Adipose tissue (tissue), 3 donors: ENCODE data around the gene ZNF724. TPM values are rescaled to one million over a fixed set of nuclear protein-coding genes. Genes with fewer than 3 reads are reported as not detected.
"Not testable (repeated sequence)": the region's sequence is repeated elsewhere in the genome, so short reads cannot be mapped to it uniquely, and the experiment has no call there.

ENCODE experiments used
- H3K27ac ChIP-seq: one replicate; pipeline ENCODE4 v1.5.1; 2013; ENCODE audit warnings: low read depth, low read length
- WGBS, 3 donors: extraction: QIAGEN DNeasy Blood & Tissue Kit; methylation state at CpG; one replicate each; pipeline ENCODE4 v1.1.7; 2013; 5-methylcytosine and 5-hydroxymethylcytosine counted together
- polyA plus RNA-seq, 3 donors: library from polyadenylated mRNA; stranded (reverse); fragments of 200-250 nt; gene quantifications; one replicate each; pipeline ENCODE4 v1.2.3, GENCODE V29; 2013
- donor health status: healthy with polysubstance abuse.
- donor health status: Bipolar disorder and iron deficiency.
- donor health status: healthy.

The ZNF724 gene
- under 1 TPM in 2 of 3 donors, not detected in 1; 0.24 TPM for polyA plus RNA-seq

DNA sequence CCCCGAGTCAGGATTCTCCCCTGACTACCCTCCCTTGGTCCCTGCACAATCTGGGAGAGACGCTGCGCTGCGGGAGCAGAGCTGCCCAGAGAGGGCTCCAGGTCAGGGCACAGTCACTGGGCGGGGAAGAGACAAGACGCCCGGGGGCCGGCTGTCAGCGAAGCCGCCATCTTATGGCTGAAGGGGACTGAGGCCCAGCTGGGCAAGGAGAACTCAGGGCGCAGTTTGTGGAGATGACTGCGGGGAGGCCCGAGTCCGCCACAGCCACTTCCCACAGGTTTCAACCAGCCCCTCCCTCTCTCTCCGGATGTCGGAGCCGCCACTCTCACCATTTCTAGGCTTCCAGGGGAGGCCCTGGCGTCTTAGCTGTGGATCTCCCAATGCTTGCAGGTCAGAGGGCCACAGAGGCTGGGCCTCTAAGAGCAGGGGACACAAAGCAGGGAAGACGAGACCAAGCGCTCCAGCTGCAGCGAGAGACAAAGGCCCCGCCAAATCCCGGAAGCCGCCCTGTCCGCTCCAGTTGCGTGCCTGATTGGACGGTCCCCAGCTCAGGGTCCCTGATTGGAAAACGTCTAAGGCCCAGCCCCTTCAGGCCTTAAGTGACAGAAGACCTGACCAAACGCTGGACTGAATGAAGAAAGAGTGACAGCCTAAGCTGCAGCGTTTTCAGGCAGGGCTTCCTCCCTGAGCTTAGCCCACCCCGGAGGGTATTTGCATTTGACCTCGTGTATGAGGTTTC is at the start of gene ZNF724:
ZNF724 (minus strand) TSS at position 484 of the 739 bp plus-strand sequence; CDS start at position 332, 152 bp downstream.
- 0% methylated on average over 29 to 32 of the region's 32 CpGs for WGBS, 3 donors
- H3K27ac ChIP-seq = no peak within 1 kb of the TSS

DNA sequence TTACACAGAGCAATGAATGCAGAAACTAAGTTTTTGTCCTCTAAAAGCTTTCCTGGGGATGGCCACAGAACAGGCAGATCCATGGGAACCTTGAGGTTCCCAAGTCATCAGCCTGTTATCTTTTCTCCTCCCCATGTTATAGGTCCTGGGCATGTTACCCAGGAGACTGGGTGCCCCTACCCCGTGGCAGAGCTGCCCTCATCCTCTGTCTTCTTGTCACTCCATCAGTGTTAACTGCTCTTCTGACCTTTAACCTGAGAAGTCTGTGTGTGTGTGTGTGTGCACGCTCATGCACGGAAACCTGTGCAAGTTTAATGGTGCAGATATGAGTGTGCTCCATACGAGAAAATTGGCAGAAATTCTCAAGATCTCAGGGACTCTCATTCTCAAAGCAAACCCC is 43.9 kb upstream of the ZNF724 start:
- no peak overlapping the region for H3K27ac ChIP-seq
- 74 to 78% (median 78%) methylated on average over 4 of the region's 4 CpGs for WGBS, 3 donors

DNA sequence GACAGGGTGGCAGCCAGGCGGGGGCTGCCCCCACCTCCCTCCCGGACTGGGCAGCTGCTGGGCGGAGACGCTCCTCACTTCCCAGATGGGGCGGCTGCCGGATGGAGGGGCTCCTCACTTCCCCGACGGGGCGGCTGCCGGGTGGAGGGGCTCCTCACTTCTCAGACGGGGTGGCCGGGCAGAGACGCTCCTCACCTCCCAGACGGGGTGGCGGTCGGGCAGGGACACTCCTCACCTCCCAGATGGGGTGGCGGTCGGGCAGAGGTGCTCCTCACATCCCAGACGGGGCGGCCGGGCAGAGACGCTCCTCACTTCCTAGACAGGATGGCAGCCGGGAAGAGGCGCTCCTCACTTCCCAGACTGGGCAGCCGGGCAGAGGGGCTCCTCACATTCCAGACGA is 39.8 kb upstream of the ZNF724 start:
- H3K27ac ChIP-seq = not testable (repeated sequence)
- WGBS, 3 donors = 96 to 98% (median 96%) methylated on average over 23 to 26 of the region's 26 CpGs

DNA sequence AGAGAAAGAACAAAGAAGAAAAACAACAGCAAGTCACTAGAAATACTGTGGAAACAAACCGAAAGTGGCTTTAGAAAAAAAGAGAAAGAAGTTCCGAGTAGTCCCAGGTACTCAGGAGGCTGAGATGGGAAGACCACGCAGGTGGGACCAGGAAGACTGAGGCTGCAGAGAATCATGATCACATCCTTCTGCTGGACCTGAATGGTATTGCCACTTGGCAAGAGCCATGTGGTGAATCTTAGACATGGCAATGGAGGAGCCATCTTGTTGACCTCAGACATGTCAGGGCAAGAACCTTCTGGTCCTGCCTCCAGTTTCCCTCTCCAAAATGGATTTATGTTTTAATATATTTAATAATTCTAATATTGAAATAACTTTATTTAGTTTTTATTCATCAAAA is 37.4 kb upstream of the ZNF724 start:
- WGBS, 3 donors = 87 to 93% (median 90%) methylated on average over 3 of the region's 3 CpGs
- H3K27ac ChIP-seq = no peak overlapping the region

DNA sequence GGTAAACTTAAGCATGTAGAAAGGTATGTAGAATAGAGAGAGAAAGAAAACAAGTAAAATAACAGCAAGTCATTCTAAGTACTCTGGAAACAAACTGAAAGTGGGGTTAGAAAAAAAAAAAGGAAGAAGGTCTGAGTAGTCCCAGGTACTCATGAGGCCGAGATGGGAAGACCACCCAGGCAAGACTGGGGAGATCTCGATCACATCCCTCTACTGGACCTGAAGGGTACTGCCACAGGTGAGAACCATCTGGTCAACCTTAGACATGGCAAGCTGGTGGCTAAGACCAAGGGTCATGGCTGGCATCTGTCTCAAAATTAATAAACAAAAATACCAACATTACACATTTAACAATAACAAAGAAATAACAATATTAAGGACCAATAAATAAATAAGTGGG is 36.3 kb upstream of the ZNF724 start:
- 61 to 65% (median 63%) methylated on average over 2 of the region's 2 CpGs for WGBS, 3 donors

DNA sequence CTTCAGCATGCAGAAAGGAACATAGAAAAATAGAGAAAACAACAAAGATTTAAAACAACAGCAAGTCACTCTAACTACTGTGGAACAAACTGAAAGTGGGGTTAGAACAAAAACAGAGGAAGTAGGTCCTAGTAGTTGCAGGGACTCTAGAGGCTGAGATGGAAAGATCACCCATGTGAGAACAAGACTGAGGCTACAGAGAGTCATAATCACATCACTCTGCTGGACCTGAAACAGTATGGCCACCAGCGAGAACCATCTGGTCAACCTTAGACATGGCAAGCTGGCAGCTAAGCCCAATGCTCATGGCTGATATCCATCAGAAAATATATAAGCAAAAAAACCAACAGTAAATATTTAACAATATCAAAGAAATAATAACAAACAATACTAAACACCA is 35.8 kb upstream of the ZNF724 start:
- H3K27ac ChIP-seq = no peak overlapping the region
- 91 to 100% (median 96%) methylated on average over 1 of the region's 1 CpG for WGBS, 3 donors

More for the DNA sequence above, 36.3 kb upstream of the ZNF724 start:
- H3K27ac ChIP-seq = no peak overlapping the region

DNA sequence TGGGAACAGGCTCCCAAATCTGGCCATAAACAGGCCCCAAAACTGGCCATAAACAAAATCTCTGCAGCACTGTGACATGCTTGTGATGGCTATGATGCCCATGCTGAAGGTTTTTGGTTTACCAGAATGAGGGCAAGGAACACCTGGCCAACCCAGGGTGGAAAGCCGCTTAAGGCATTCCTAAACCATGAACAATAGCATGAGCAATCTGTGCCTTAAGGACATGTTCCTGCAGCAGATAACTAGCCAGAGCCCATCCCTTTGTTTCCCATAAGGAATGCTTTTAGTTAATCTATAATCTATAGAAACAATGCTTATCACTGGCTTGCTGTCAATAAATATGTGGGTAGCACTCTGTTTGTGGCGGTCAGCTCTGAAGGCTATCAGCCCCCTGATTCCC is 35.1 kb upstream of the ZNF724 start:
- not testable (repeated sequence) for H3K27ac ChIP-seq
- 74 to 91% (median 90%) methylated on average over 2 of the region's 2 CpGs for WGBS, 3 donors

DNA sequence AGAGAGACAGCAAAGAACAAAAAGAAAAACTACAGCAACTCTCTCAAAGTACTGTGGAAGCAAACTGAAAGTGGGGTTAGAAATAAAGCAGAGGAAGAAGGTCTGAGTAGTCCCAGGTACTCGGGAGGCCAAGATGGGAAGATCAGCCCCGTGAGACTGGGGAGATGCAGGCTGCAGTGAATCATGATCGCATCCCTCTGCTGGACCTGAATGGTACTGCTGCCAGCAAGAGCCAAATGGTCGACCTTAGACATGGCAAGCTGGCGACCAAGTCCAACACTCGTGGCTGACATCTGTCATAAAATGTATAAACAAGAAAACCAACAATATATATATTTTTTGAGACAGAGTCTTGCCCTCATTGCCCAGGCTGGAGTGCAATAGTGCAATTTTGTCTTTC is 33.7 kb upstream of the ZNF724 start:
- 16 to 20% (median 19%) methylated on average over 6 of the region's 6 CpGs for WGBS, 3 donors
- no peak overlapping the region for H3K27ac ChIP-seq

DNA sequence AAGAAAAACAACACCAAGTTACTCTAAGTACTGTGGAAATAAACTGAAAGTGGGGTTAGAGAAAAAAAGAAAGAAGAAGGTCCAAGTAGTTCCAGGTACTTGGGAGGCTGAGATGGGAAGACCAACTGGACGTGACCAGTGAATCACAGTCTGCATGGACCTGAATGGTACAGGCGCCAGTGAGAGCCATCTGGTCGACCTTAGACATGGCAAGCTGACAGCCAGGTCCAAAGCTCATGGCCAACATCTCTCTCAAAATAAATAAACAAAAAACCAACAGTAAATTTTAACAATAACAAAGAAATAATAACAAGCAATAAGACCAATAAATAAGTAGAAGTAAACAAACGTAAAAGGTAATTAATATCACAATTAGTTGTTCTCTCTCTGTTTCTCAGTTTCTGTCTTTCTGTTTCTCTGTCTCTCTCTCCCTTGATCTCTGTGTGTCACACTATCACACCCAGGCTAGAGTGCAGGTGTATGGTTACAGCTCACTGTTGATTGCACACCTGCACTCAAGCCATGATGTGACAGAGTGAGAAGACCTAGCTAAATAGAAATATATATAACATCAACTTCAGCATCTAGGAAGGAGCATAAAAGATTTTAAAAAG is 31.6 kb upstream of the ZNF724 start:
- WGBS, 3 donors = 76 to 84% (median 83%) methylated on average over 4 of the region's 4 CpGs
- no peak overlapping the region for H3K27ac ChIP-seq

DNA sequence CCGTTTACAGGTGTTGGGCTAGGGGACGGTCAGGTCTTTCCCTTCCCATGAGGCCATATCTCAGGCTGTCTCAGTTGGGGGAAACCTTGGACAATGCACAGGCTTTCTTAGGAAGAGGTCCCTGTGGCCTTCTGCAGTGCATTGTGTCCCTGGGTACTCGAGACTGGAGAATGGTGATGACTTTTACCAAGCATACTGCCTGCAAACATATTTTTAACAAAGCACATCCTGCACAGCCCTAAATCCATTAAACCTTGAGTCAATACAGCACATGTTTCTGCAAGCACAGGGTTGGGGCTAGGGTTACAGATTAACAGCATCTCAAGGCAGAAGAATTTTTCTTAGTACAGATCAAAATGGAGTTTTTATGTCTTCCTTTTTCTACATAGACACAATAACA is 27.9 kb upstream of the ZNF724 start:
- WGBS, 3 donors = 37 to 60% (median 53%) methylated on average over 3 of the region's 3 CpGs
- H3K27ac ChIP-seq = not testable (repeated sequence)

DNA sequence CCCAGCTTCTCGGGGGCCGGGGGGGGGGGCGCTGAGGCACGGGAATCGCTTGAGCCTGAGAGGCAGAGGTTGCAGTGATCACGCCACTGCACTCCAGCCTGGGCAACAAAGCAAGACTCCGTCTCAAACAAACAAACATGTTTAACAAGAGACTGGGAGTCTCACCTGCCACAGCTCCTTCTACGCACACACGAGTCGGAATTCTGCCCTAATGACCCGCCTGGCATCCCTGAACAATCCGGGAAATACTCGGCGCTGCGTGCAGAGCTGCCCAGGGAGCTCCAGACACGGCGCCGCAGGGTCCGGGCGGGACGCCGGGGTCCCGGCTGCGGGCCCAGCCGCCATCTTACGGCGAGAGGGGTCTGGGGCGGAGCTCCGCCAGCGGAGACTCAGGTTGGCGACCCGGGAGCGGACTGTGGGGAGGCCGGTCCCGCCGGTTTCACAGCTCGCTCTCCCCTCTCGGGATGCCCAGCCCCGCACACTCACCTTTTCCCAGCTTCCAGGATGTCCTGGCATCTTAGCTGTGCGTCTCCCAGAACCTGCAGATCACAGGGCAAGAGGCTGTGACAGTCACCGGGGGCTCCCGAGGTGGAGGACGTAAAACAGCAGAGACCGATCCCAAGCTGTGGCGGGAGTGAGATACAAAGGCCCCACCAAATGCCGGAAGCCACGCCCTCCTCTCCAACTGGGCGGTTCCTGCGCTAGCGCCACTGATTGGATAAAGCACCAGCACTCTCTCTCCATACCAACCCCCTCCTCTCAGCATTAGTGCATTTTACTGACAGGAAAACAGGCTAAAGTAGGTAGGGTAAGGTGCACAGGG is 23.6 kb upstream of the ZNF724 start:
- WGBS, 3 donors = 0% methylated on average over 50 of the region's 50 CpGs
- H3K27ac ChIP-seq = peak overlapping the region; percentile 13

DNA sequence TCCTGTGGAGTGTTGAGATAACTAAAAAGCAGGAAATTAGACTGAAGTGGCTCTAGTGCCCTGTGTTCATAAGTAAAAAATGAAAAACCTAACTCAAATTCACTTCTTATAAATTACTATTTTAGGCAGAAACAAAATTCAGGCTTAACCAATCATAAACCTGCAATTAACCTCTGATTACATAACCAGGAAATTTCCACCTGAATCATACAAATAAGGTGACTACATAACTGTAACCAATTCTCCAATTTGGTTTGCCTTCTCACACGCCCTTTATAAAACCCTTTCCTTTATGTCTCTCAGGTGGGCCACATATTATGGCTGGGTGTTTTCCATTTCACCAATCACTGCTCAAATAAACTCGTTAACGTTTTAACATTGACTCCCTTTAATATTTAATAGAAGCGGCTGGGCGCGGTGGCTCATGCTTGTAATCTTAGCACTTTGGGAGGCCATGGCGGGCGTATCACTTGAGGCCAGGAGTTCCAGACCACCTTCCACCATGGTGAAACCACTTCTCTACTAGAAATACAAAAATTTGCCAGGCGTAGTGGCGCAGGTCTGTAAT is 22.9 kb upstream of the ZNF724 start:
- no peak overlapping the region for H3K27ac ChIP-seq
- WGBS, 3 donors = 0 to 2% (median 1%) methylated on average over 10 of the region's 10 CpGs

DNA sequence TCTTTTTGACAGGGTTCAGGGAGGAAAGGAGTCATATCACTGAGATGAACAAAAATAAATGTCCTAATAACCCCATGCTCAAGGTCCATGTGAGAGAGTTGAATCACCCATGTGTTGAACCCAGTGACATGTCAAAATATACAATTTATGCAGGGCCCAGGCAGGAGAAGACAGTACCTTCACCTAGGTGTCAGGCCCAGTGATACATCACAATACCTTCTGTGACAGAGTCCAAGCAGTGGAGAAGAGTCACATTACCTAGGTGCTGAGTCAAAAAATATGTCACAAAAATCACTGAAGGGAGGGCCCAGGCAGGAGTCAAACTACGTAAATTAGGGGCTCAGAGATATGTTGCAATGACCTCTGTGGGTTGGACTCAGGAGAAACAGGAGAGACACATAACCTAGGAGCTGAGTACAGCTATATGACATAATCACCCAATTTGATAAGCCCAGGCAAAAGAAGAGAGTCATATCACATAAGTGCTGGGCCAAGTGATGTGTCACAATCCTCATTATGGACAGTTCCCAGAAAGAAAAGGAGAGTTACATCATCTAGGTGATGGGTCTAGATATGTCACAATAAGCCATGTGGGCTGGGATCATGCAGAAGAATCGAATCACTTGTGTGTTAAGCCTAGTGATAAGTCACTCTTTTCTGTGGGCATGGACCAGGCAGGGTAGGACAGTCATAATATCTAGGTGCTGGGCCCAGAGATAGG is 13.8 kb upstream of the ZNF724 start:
- 59 to 92% (median 64%) methylated on average over 2 of the region's 2 CpGs for WGBS, 3 donors

DNA sequence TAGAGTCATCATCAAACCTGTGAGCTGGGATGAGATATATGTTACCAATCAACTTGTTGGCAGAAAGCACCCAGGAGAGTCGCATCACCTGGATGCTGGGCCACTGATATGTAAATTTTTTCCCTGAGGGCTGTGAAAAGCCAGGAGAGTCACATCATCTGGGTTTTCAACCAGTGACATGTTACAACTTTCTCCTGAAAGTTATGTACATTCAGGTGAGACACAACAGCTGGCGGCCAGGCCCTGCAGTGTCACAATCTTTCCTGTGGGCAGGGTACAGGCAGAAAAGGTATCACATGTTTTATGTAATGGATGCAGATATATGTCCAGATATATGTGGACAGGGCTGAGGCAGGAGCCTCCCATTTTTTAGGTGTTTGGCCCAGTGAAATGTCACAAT is 13.2 kb upstream of the ZNF724 start:
- no peak overlapping the region for H3K27ac ChIP-seq
- 51 to 74% (median 64%) methylated on average over 2 of the region's 2 CpGs for WGBS, 3 donors

More for the DNA sequence above, 13.8 kb upstream of the ZNF724 start:
- no peak overlapping the region for H3K27ac ChIP-seq

DNA sequence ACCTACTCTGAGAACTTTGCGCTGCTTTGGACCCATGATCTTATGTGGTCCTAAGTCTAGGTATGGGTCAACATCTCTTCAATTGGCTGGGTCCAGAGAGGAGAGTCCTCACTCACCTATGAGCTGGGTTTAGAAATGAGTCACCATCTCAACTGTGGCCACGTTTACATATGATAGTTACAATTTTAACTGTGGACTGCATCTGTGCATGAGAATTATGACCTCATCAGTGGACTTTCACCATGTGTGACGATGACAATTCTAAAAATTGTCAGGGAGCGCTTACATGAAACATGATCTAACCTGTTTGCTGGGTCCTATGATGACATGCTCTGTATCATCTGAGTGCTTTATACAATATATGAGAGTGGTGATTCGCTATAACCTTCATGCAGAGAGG is 12.7 kb upstream of the ZNF724 start:
- 92% methylated on average over 5 of the region's 5 CpGs for WGBS, 3 donors
- H3K27ac ChIP-seq = no peak overlapping the region

DNA sequence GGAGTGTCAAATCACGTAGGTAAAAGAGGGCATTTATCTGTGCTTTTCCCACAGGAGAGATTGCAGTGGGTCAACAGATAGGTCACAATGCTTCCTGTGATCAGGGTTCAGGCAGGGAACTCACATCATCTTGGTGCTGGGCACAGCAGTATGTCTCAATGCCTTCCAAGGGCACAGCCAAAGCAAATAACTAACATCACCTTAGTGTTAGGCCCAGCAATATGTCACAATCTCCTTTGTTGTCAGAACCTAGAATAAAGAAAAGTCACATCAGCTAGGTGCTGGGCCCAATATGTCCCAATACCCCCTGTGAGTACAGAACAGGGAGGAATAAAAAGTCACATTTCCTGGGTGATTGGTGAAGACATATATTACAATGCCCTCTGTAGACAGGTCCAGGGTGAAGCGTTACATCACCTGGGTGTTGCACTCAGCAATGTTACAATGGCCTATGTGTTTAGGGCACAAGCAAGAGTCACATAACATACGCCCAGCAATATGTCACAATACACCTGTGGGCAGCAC is 11.4 kb upstream of the ZNF724 start:
- 80 to 88% (median 87%) methylated on average over 3 of the region's 3 CpGs for WGBS, 3 donors
- no peak overlapping the region for H3K27ac ChIP-seq

DNA sequence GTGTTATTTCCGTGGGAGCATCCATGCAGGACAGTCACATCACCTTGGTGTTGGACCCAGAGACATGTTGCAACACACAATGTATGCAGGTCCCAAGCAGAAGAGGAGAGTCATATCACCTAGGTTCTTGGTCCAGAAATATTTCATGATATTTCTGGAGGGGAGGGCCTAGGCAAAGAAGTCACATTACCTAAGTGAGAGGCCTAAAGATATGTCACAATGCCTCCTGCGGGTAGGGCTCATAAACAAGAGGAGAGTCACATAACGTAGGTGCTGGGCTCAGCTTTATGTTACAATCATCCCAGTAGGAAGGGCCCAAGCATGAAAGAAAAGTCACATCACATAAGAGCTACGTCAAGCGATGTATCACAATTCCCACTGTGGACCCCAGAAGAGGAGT is 10.8 kb upstream of the ZNF724 start:
- no peak overlapping the region for H3K27ac ChIP-seq
- WGBS, 3 donors = 84 to 96% (median 91%) methylated on average over 5 of the region's 5 CpGs

DNA sequence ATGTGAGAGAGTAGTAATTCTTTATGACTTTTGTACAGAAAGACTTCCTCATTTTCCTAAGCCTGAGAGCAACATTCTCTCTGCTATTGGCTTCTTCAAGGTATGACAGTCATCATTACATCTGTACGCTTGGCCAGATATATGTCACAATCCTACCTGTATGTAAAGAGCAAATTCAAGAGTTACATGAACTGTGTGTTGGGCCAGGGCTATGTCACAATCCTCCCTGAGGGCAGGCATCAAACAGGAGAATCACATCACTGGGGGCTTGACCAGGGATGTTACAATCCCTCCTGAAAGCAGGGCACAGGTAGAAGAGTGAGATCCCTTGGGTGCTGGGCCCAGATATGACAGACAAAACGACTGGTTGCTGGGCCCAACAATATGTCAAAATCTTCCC is 9.8 kb upstream of the ZNF724 start:
- WGBS, 3 donors = 79 to 91% (median 86%) methylated on average over 2 of the region's 2 CpGs
- no peak overlapping the region for H3K27ac ChIP-seq
